DOHH2 (cell line): ENCODE measurements around the gene CIAO2B.

Source experiments
- H3F3A ChIP-seq: fragments of 200-600 bp; sonication (generic), shearing (Covaris generic); 2 replicates; pipeline ENCODE4 v1.6.0; 2016; ENCODE audit warnings: antibody characterized with exemption, mild to moderate bottlenecking; ENCODE audit not compliant: control insufficient read depth, insufficient read depth
- H3K27ac ChIP-seq: fragments of 200-600 bp; sonication (generic); 2 replicates; pipeline ENCODE4 v1.5.1; 2014; ENCODE audit warnings: low read depth, mild to moderate bottlenecking, low read length, moderate library complexity
- H3K27me3 ChIP-seq: fragments of 200-600 bp; sonication (generic); 2 replicates; pipeline ENCODE4 v1.6.1; 2014; ENCODE audit warnings: mild to moderate bottlenecking, low read length, mixed read lengths; ENCODE audit not compliant: control insufficient read depth
- H3K36me3 ChIP-seq: fragments of 200-600 bp; sonication (generic); 2 replicates; pipeline ENCODE4 v1.6.1; 2014; ENCODE audit warnings: mild to moderate bottlenecking, low read length, moderate library complexity, mixed read lengths; ENCODE audit not compliant: control insufficient read depth
- H3K4me1 ChIP-seq: fragments of 200-600 bp; sonication (generic); 2 replicates; pipeline ENCODE4 v1.6.1; 2014; ENCODE audit warnings: mild to moderate bottlenecking, low read length, mixed read lengths; ENCODE audit not compliant: control insufficient read depth
- H3K4me2 ChIP-seq: fragments of 200-600 bp; sonication (generic); 2 replicates; pipeline ENCODE4 v1.6.0; 2014; ENCODE audit warnings: mild to moderate bottlenecking, low read length, moderate library complexity
- H3K4me3 ChIP-seq: fragments of 200-600 bp; sonication (generic); 2 replicates; pipeline ENCODE4 v1.5.1; 2014; ENCODE audit warnings: mild to moderate bottlenecking, low read length, mixed read lengths
- H3K79me2 ChIP-seq: fragments of 200-600 bp; sonication (generic); 2 replicates; pipeline ENCODE4 v1.6.1; 2014; ENCODE audit warnings: mild to moderate bottlenecking, low read length, mixed read lengths; ENCODE audit not compliant: control insufficient read depth
- H3K9me2 ChIP-seq: fragments of 200-600 bp; sonication (generic); replicated peaks from 2 replicates; pipeline ENCODE4 v1.6.1; 2014; ENCODE audit warnings: mild to moderate bottlenecking, low read length, mixed read lengths; ENCODE audit not compliant: control insufficient read depth
- H3K9me3 ChIP-seq: fragments of 200-600 bp; sonication (generic); 2 replicates; pipeline ENCODE4 v1.6.1; 2014; ENCODE audit warnings: antibody characterized with exemption, low read length, mixed read lengths; ENCODE audit not compliant: control insufficient read depth, insufficient read depth
- H4K20me1 ChIP-seq: fragments of 200-600 bp; sonication (generic); 2 replicates; pipeline ENCODE4 v1.6.0; 2014; ENCODE audit warnings: low read depth, mild to moderate bottlenecking, antibody characterized with exemption, low read length, moderate library complexity; ENCODE audit not compliant: control insufficient read depth, insufficient read depth
- CTCF ChIP-seq: fragments of 200-600 bp; sonication (generic); IDR thresholded peaks from one replicate; pipeline ENCODE4 v1.5.1; 2014; ENCODE audit warnings: antibody characterized with exemption, mild to moderate bottlenecking, low read depth, low read length; ENCODE audit not compliant: poor library complexity, severe bottlenecking
- EZH2phosphoT487 ChIP-seq: fragments of 200-600 bp; sonication (generic); IDR thresholded peaks from 2 replicates; pipeline ENCODE4 v1.6.1; 2017; ENCODE audit warnings: borderline replicate concordance, mild to moderate bottlenecking, antibody characterized with exemption, low read length, moderate library complexity, mixed read lengths

The CIAO2B gene

GRCh38 chr16:66888647-66889615 is 45.3 kb downstream of the CIAO2B start:
- Histone ChIP-seq H3K79me2 (peaks cover 9% of the 10 kb centered on the region; the same call in 1 of the 2 replicates), H3K36me3 (peaks cover 30% of the 10 kb centered on the region), H3F3A (0 out of 2 replicates have a peak, but pooled peaks cover 2% of the 10 kb centered on the region), H3K4me3 (no peak overlapping the region), H3K27me3 (no peaks in the 10 kb centered on the region), H3K4me2 (no peak overlapping the region), H3K4me1 (0 out of 2 replicates have a peak, but pooled peaks cover 4% of the 10 kb centered on the region), H3K9me3 (no peaks in the 10 kb centered on the region), H4K20me1 (no peaks in the 10 kb centered on the region; the same call in 1 of the 2 replicates), H3K9me2 (no peaks in the 10 kb centered on the region), H3K27ac (no peak overlapping the region)
- no peak for TF ChIP-seq EZH2phosphoT487
- TF ChIP-seq CTCF: no peak

GRCh38 chr16:66886914-66887313 is 47.3 kb downstream of the CIAO2B start:
- Histone ChIP-seq H3K27me3 (no peaks in the 10 kb centered on the region), H3K9me2 (no peaks in the 10 kb centered on the region), H3K4me2 (no peak overlapping the region), H3K36me3 (peaks cover 30% of the 10 kb centered on the region), H3K79me2 (peaks cover 16% of the 10 kb centered on the region), H3K4me1 (no peaks in the 10 kb centered on the region), H4K20me1 (no peaks in the 10 kb centered on the region; the same call in 1 of the 2 replicates), H3K4me3 (no peak overlapping the region), H3F3A (no peaks in the 10 kb centered on the region), H3K9me3 (no peaks in the 10 kb centered on the region), H3K27ac (no peak overlapping the region)
- TF ChIP-seq EZH2phosphoT487 (no peak), CTCF (no peak)

DNA sequence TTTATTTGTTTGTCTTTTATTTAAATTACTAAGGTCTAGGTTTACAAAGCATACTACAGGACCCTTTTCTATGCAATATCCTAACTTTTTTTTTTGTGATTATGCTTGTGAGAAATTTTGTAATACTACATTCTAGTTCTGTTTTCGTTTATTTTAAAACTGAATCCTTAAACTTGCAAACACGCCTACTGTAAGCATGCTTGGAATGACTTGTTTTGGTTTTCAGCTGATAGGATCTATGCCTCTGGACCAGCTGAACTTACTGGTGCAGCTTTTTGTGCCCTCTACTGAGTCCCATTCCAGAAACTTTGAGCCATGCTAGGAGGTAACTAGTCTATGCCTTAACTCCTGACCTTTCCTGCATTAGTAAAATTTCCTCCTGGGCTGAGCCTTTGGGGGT is 47.9 kb downstream of the CIAO2B start:
- Histone ChIP-seq H3K79me2 (peaks cover 21% of the 10 kb centered on the region), H3K9me3 (no peaks in the 10 kb centered on the region), H3K27me3 (no peaks in the 10 kb centered on the region), H3K4me2 (no peak overlapping the region), H3F3A (no peaks in the 10 kb centered on the region), H3K27ac (no peak overlapping the region), H3K4me3 (no peak overlapping the region), H3K4me1 (peaks cover 5% of the 10 kb centered on the region), H4K20me1 (no peaks in the 10 kb centered on the region; the same call in 1 of the 2 replicates), H3K36me3 (peaks cover 30% of the 10 kb centered on the region), H3K9me2 (no peaks in the 10 kb centered on the region)
- TF ChIP-seq EZH2phosphoT487 (no peak), CTCF (no peak)
